ENCODE data around the gene ERC2.

The ERC2 gene

DNA sequence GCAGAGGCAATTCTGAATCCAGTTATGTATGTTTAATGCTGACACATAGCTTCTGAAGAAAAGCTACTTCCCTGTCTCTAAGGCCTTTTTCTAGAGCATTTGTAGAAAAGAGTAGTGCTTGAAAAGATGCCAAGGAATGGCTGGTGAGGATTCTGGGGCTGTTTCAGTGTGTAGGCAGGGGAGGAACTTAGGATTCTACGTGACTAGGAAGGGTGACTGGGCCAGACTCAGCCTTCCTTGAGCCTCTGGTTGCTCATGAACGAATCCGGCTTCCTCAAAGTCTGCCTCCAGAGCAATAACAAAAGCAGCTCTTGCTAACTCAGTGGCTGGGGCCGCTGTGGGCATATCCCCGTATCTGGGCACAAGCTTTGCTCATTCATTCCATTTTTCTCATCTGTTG is 876.4 kb downstream of the ERC2 start:
- DNase-seq (ENCODE audit: low read depth in 3 of 3): no peak

DNA sequence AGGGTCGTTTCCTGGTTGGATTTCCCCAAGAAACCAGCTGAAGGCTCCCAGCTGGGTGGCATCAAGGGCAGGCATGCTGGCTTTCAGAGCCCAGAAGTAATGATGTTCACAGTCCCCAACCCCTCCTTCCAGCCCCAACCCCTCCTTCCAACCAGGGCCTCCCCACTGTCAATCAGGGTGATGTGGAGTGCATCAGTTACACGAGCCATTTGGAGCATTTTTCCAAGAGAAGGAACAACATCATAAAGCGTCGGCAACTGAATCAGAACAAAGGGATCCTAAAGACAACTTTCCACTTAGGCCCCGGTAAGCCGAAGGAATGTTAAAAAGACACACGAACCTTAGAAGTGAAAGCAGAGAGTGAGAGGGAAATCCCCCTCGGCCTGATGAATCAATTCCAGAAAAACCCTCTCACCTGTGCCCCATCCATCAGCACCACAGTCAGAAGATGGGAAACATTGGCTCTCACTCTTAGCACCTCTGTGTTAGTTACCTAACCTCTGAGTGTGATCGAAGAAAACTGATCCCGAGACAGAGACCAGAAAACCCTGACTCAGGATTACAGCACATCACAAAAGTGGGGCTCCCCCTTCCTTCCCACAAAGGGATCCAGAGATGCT is 880.0 kb downstream of the ERC2 start:
- no peak for DNase-seq (ENCODE audit: low read depth in 3 of 3)

DNA sequence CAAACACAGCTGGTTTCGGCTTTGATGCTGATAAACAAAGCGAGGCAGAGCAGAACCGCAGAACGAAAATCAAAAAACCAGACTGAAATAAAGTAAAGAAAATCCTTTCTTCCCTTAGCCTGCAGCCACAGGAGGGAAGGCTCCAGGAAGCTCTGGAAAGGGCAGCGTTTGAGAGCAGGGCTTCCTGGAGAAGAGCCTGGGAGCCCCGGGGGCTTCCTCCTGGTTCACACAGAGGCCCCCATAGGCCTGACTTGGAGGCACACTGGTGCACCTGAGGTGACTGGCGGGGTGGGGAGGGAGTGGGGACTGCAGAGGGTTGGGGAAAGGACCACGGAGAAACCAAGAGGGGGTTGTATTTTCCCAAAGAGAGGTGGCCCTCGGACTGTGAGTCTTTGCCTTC is 882.4 kb downstream of the ERC2 start:
- DNase-seq (ENCODE audit: low read depth in 3 of 3): no peak

DNA sequence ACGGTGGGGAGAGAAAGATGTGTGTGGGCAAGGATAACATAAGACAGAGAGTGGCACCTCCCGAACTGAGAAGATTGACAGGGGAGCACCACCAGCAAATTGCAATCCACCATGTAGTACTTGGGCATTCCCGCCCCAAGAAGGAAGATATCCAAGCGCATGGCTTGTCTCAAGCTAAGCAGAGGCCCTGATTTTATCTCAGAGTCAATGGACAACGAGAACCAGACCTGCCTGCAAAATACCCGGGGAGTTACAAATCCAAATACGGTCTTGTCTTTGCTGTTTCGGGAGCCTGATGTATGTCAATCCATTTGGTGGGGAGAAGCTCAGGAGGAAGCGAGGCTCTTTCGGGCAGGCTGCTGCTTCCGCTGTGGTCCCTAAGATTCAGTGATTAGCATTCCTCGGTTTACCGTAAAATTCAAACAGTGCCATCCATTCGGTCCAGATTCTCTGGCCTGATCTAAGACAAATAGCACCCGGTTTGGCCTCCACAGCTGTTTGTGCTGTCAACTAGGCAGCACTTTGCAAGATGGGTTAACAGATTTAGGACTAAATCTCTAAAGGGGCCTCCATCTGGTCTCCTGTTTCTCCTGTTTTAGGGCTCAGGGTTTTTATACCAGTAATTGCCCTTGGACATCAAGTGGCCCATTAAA is 883.4 kb downstream of the ERC2 start:
- DNase-seq (ENCODE audit: low read depth in 3 of 3): no peak

DNA sequence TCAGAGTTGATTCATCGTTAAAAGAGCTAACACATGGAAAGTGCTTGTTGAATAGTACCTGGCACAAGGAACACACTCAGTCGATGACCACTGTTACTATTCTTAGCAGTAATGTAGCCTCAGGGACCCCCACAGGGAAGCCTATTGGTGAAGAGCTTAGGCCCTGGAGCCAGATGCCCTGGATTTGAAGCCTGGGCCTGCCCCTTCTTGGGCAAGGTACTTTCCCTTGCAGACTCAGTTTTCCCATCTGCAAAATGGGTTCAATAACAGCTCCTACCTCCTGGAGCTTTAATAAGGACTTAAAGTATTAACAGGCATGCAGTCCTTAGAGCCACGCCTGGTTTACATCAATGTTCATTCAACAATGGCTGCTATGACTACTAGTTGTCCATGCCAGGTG is 884.2 kb downstream of the ERC2 start:
- no peak for DNase-seq (ENCODE audit: low read depth in 3 of 3)

DNA sequence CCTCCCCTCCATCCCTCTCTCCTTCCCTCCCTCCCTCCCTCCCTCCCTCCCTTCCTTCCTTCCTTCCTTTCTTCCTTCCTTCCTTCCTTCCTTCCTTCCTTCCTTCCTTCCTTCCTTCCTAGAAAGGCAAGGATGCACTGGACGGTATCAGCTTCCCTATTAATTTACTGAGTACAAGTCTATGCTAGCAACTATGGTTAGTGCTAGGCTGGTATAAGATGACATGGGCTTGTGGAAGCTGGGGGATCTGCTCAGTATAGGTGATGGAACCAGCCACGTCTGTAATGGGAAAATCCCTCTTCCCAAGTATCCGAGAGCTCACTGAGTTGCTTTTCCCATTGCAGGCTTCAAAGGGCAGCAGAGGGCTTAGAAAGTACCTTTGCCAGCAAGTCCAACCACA is 884.8 kb downstream of the ERC2 start:
- DNase-seq (ENCODE audit: low read depth in 3 of 3): no peak

DNA sequence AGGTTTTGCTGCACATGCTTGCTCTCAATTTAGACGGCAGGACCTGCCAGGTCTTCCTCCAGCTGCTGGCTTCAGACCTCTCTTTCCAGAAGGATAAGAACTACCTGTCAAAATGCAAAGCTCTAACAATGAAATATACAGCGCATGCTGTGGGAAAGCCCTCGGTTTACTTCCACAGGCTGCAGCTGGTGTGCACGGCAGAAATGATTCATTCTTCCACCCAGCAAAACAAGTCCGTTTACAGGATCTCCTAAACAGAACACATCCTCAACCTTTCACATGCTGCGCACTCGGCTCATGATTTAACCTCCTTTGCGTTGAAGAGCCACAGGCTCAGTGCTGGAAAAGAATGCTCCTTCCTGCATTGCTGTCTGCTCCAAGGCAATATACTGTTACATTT is 888.8 kb downstream of the ERC2 start:
- no peak for DNase-seq (ENCODE audit: low read depth in 3 of 3)

DNA sequence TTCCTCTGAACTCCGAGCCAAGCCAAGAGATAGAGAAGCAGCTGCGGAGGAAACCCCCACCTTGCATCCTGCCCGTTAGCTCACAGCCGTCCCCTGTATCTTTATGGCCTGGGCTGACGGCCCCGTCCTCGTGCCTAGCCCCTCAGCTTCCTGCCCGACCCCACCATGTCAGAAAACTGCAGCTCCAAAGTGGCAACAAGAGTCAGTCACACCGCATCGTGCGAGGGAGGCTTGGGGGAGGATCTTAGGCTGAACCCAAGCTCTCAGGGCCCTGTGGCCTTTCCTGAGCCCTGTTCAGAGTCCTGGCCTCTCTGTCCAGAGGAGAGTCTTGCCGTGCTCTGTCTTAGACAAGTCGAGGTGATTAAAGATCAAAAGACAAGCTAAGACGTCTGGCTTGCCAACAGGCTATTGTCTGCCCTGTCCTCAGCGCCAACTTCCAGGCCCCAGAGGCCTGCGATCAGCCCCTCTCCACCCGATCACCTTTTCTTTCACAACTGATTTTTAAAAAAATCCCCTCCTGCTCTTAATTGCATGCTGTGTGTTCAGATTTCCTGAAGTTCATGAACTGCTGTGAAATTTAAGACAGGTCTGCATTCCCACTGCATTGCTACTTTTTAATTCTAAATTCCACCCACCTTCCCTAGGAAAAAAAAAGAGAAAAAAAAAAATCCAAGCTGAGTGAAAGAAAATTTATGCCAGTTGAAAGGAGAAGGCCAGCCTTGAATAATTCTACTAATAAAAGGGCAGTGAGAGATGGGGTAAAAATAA is 891.5 kb downstream of the ERC2 start:
- DNase-seq (ENCODE audit: low read depth in 3 of 3): no peak

DNA sequence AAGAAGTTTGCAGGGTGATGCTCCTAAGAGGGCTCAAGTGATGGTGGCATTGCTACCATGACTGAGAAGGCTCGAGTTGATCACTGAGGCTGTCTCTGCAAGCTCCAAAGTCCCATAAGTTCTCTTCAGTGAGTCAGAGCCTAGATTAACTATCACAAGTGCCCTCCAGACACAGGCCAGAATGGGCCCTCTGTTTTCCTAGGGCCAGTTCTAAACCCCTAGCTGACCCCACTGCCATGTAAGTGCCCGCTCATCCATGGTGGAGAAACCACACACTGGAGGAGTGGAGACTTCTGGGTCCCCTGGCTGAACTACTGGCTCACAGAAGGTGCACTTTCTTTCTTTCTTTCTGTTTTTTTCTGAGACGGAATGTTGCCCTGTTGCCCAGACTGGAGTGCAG is 893.6 kb downstream of the ERC2 start:
- no peak for DNase-seq (ENCODE audit: low read depth in 3 of 3)

DNA sequence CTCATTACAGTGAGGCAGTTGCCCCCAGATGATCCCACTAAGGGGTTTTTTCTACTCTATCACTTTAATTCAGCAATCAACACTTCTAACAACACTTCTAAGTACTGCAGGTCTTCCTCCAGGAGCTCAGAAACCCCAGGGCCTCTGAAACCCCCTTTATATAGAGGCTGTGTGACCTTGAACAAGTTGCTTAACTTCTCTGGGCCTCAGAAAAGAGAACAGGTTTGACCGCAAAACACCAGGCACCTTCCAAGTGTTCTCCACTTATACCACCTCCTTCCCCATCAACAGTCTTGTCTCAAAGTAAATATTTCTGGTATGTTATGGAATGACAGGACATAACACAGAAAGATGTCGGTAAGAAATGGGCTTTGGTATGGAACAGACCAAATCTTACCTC is 895.5 kb downstream of the ERC2 start:
- no peak for DNase-seq (ENCODE audit: low read depth in 3 of 3)

DNA sequence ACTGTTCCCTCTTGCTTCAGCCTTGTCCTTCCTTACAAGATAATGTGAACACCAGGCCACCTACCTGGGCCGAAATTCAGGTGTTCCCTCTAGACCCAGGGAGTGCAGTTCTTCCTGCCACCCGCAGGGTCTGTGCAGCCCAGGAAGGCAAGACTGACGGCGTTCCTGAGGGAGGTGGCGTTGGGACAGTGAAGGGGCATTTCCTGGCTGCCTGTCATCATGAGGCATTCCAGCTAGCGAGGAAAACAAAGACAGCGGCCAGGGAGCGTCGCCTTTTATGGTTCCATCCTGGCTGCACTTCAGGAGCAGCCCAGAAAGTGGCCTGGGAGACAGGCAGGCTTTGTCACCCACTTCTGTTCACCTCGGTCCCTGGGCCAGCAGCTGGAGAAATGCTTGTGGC is 896.4 kb downstream of the ERC2 start:
- DNase-seq (ENCODE audit: low read depth in 3 of 3): no peak

DNA sequence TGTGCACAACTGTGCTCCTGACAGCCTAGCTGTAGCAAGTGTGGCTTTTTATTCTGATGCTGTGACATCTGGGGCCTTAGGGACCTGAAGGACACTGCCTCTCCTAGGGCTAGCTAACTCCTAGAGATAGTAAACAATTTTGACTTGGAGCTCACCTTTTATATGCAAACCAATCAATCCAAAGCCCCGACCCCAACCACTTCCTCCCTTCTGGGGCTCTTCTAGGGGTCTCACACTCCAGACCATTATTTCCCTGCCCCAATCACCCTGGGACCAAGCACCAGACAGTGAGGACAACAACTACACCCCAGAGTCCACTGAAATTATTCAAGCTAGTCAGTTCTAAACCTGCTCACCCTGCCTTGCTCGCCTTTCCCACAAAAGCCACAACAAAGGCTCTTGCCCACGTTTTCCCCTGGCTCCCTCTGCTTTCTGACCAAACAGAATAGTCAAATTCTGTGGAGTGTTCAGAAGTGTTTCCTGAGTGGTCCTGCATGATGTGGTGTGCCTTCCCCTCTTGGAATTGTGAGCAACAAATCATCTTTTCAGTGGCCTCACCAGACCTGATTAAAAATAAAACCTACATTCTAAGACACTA is 897.0 kb downstream of the ERC2 start:
- no peak for DNase-seq (ENCODE audit: low read depth in 3 of 3)

DNA sequence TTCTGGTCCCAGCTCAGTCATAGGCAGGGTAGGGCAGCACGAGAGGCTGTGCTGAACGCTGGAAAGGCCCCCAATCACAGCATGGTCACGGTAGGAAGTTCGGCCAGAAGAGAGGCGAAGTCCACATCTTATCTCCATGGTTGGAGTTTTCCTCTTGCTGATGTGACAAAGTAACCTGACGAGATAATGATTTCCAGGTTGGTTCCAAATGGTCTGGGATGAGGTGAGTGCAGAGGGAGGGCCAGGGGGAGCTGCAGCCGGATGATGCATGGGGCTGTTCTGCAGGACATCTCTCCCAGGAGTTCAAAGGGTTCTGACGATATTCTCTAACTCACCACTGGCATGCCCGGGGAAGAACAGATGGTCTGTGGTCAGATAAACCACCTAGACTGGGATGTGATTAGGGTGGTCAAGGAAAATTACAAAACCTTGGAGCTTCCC is 898.0 kb downstream of the ERC2 start:
- DNase-seq (ENCODE audit: low read depth in 3 of 3): no peak

DNA sequence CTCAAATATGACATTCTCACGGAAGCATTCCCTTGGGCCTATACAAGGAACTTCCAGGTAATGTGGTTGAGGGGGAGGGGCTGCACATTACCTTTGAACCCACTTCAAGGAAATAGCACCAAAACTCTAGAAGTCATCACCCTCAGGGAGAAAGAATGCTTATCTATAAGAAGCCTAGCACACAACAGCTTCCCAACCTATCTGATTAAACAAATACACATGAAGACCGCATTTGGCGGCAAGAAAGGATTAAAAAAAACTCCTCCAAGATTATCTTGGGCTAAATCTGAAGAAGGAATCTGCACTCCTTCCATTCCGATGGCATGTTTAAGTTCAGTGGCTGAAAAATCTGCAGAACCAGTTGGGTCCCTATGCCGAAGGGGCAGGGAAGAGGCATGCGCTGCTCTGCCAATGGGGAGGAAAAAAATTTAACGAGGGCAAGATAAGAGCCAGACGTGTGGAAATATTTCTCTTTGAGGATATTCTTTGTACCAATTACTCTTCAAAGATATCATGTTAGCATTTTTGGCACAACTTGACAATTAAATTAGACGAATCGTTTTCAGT is 899.2 kb downstream of the ERC2 start:
- DNase-seq (ENCODE audit: low read depth in 3 of 3): no peak

DNA sequence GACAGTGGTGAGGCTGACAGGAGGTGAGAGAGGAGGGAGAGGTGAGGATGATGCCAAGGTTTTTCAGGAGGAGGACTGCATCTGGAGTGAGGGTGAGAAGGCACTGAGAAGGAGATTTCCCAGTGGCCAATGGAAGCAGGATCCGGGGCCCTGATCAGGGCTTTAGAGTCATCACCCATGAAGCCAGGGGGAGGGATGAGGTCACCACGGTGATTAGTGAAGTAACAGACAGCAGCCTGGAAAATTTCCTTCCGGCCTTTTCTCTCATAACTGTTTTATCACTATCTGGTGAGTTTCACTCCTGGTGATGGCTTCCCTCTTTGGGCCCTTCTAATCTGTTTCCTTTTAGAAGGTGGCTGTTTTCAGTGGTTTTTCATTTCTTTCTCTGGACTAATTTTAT is 900.7 kb downstream of the ERC2 start:
- no peak for DNase-seq (ENCODE audit: low read depth in 3 of 3)

DNA sequence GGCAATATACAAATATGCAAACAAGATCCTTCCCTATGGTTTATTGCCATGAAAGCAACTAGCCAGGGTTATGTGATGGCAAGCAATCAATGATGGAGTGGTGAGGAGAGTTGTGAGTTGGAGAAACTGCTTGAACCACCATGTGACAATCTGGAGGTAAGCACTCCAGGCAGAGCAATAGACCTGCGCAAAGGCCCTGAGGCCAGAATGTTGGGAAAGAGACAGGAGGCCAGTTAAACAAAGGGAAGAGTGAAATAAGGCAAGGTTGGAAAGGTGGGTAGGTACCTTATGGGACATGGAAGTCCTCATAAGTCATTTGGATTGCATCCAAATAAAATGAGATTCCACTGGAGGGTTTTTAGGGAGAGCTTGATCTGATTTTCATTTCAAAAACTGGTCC is 901.1 kb downstream of the ERC2 start:
- DNase-seq (ENCODE audit: low read depth in 3 of 3): no peak

DNA sequence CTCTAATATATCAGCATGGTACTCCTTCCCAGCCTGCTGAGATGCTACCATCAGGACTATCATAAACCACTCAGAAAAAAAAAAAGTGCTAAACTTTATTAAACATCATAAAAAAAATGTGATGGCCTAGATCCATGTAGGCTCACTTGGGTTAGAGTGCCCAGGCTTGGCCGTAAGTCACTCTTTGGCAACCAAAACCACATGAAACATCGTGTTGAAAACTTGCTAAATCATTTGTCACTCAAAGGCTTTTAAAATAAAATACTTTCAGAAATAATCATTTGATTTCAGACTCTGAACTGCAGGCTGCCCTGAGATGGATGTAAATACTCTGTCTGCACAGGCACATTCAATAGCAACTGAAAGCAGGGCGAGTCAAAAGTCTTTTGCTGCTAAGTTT is 902.7 kb downstream of the ERC2 start:
- no peak for DNase-seq (ENCODE audit: low read depth in 3 of 3)

DNA sequence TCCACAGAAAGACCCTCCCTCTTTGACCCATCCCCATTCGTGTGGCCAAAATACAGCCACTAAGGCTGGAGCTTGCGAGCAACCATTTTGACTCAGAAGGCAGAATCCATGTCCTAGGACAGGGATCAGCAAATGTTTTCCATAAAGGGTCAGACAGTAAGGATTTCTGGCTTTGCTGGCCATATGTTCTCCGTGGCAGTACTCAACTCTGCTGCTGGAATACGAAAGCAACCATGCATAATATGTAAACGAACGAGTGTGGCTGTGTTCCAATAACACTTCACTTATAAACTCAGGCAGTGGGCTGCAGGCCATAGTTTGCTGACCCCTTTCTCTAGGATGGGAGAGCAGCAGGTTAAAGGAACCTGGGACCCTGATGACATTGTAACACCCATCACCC is 903.5 kb downstream of the ERC2 start:
- no peak for DNase-seq (ENCODE audit: low read depth in 3 of 3)

DNA sequence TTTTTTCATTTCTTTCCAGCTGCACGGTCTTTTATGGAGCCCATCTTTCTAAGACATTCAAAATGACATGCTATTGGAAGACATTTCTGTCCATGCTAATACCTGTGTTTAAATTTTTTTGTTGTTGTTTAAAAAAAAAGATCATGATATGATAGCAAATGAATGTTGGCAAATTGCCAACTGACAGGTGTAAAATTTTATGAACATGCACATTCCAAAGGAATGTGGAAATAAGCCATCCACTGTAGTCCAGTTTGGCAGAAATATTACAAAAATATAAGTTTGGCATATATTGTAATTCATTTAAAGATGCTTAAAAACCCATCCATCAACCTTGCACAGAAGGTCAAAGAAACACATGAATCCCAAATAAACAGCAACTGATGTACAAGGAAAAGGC is 905.6 kb downstream of the ERC2 start:
- no peak for DNase-seq (ENCODE audit: low read depth in 3 of 3)

DNA sequence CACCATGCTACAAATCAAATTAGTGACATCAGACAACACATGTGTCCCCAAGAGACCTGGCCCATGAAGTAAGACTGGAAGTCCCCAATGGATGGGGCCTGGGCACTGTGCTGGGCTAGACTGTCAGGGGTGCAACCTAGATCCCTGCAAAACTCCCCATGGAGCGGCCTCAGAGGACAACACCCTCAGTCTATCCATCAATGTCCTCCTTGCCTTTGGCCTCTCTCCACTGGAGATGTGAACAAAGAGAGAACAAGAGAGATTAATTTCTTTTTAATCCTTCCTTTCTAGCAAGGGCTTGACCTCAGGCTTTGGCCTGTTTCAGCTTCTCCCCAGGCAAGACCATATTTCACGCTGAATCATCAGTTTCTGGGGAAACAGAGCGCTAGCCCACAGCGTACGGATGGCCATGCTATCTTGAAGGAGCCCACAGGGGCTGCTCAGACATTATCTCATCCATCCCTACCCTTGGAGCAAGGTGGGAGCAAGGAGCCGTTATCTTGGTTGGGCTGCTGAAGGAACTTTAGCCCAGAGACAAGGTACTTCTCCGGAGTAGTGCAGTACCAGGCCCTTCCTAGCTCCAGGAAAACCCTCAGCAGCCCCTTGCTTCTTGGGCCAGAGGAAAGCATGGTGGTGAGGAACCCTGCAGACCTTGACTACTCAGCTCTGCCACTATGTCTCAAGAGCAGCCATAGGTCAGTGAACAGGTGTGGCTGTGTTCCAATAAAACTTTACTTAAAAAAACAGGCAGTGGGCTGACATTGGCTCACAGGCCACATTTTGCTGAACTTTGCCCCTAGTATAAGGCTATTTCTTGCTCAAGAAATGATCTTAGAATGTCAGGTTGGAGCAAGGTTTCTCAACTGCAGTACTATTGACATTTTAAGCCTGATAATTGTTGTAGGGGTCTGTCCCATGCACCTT is 908.5 kb downstream of the ERC2 start:
- DNase-seq (ENCODE audit: low read depth in 3 of 3): no peak

DNA sequence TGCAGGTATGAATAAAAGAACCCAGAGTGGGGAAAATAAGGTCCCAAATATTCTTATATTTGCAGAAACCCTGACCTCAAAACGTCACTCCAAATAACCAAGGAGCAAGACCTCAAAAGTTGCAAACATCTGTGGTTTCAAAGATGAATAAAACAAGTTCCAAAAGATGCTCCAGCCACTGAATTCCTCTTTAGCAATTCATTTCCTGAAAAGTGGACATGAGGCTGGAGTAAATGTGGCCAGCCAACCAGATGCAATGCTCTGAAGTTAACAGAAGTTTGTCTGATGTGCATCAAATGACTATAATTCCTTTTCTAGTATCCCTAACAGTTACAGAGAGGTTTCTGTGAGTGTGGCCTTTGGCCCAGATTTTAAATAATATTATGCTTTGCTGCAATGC is 910.0 kb downstream of the ERC2 start:
- DNase-seq (ENCODE audit: low read depth in 3 of 3): no peak

Measured in stimulated activated CD4-positive, alpha-beta T cell treated with anti-CD3 and anti-CD28 coated beads, TNF-alpha, amount 100 ng/mL, for 48 hours (primary cell).